HG03439 (cell line): ENCODE results near the gene MEF2D.

ENCODE experiments used
- ATAC-seq: cut with Tn5 transposase; IDR thresholded peaks from one replicate; pipeline ENCODE4 v1.9.1; 2021; ENCODE audit warnings: mild to moderate bottlenecking, moderate library complexity; ENCODE audit not compliant: unreplicated experiment

The MEF2D gene

GRCh38 chr1:156525071-156525501 lies 24.5 kb upstream of the MEF2D start:
- no peak for ATAC-seq

GRCh38 chr1:156524481-156524869 lies 23.9 kb upstream of the MEF2D start:
- peak; percentile 56 for ATAC-seq

- peak; percentile 12 for ATAC-seq
Observed at GRCh38 chr1:156523801-156524480, 23.4 kb upstream of the MEF2D start.

- ATAC-seq, result no peak
Observed at GRCh38 chr1:156522443-156522970, 21.9 kb upstream of the MEF2D start.

GRCh38 chr1:156517748-156518147 lies 17.2 kb upstream of the MEF2D start:
- no peak for ATAC-seq

- no peak for ATAC-seq
Observed at GRCh38 chr1:156516821-156517220, 16.2 kb upstream of the MEF2D start.

- ATAC-seq, result no peak
Observed at GRCh38 chr1:156515956-156516355, 15.4 kb upstream of the MEF2D start.

GRCh38 chr1:156513185-156513584 lies 12.6 kb upstream of the MEF2D start:
- no peak for ATAC-seq

- ATAC-seq, result no peak
Observed at GRCh38 chr1:156511644-156512043, 11.1 kb upstream of the MEF2D start.

GRCh38 chr1:156510709-156511108 lies 10.1 kb upstream of the MEF2D start:
- no peak for ATAC-seq

GRCh38 chr1:156509424-156510034 lies 9.0 kb upstream of the MEF2D start:
- no peak for ATAC-seq

- ATAC-seq, result no peak
Observed at GRCh38 chr1:156508955-156509234, 8.3 kb upstream of the MEF2D start.

GRCh38 chr1:156508205-156508954 lies 7.8 kb upstream of the MEF2D start:
- no peak for ATAC-seq

GRCh38 chr1:156506450-156506849 lies 5.9 kb upstream of the MEF2D start:
- ATAC-seq, result no peak

GRCh38 chr1:156505679-156506298 lies 5.2 kb upstream of the MEF2D start:
- no peak for ATAC-seq

GRCh38 chr1:156504821-156505678 lies 4.5 kb upstream of the MEF2D start:
- ATAC-seq, result peak; percentile 30

- no peak for ATAC-seq
Observed at GRCh38 chr1:156504438-156504813, 3.9 kb upstream of the MEF2D start.

GRCh38 chr1:156503698-156504437 lies 3.3 kb upstream of the MEF2D start:
- no peak for ATAC-seq

GRCh38 chr1:156502894-156503697 lies 2.5 kb upstream of the MEF2D start:
- no peak for ATAC-seq
